Keratinocyte (primary cell): ENCODE measurements around the gene SLC38A3. TPM values are rescaled to one million over a fixed set of nuclear protein-coding genes. Genes with fewer than 3 reads are reported as not detected.
A peak's percentile ranks its signal among the peaks of the same experiment; 100 is the strongest.

ENCODE experiments used
- DNase-seq: peaks from one replicate; pipeline ENCODE4 v3.0.0-alpha.2; 2011; ENCODE audit warnings: low read depth, missing footprints, low spot score
- FAIRE-seq: peaks from 2 replicates; lab custom pipeline; 2011; peaks lifted over from hg19 to GRCh38; lab: Jason Lieb, UNC
- H2AFZ ChIP-seq: 2 replicates; pipeline ENCODE4 v1.6.0; 2012; ENCODE audit warnings: low read length, control low read depth, inconsistent platforms; ENCODE audit not compliant: control insufficient read depth
- H3K27ac ChIP-seq: 2 replicates; pipeline ENCODE4 v1.5.1; 2011; ENCODE audit warnings: low read length; ENCODE audit not compliant: control insufficient read depth, insufficient read depth
- H3K27me3 ChIP-seq: 3 replicates; pipeline ENCODE4 v1.6.0; 2011; ENCODE audit warnings: low read length; ENCODE audit not compliant: control insufficient read depth, insufficient read depth; ENCODE audit errors: extremely low read depth
- H3K36me3 ChIP-seq, 2 experiments: 2 replicates in 1 of 2; 3 replicates in 1 of 2; pipeline ENCODE4 v1.5.1; 2011; ENCODE audit warnings: low read length in 2 of 2, mild to moderate bottlenecking in 1 of 2; ENCODE audit not compliant: control insufficient read depth in 2 of 2, insufficient read depth in 2 of 2; ENCODE audit errors: extremely low read depth in 1 of 2
- H3K4me1 ChIP-seq: 3 replicates; pipeline ENCODE4 v1.5.1; 2011; ENCODE audit warnings: low read length; ENCODE audit not compliant: control insufficient read depth, insufficient read depth; ENCODE audit errors: extremely low read depth
- H3K4me2 ChIP-seq: 3 replicates; pipeline ENCODE4 v1.6.0; 2011; ENCODE audit warnings: low read depth, low read length; ENCODE audit not compliant: control insufficient read depth, insufficient read depth; ENCODE audit errors: extremely low read depth
- H3K4me3 ChIP-seq, 3 experiments: fragments of 200-600 bp in 1 of 3; sonication (generic) in 1 of 3; 2 replicates in 2 of 3; 3 replicates in 1 of 3; pipeline ENCODE4 v1.5.1; 2011 to 2016; ENCODE audit warnings: low read length in 3 of 3, mild to moderate bottlenecking in 3 of 3, control low read depth in 2 of 3, inconsistent platforms in 1 of 3, low read depth in 1 of 3, mixed read lengths in 1 of 3, mixed run types in 1 of 3, moderate library complexity in 1 of 3; ENCODE audit not compliant: control insufficient read depth in 2 of 3, insufficient read depth in 2 of 3; ENCODE audit errors: extremely low read depth in 1 of 3
- H3K79me2 ChIP-seq: 2 replicates; pipeline ENCODE4 v1.6.0; 2012; ENCODE audit warnings: low read length; ENCODE audit not compliant: control insufficient read depth, insufficient read depth
- H3K9ac ChIP-seq: 3 replicates; pipeline ENCODE4 v1.6.0; 2011; ENCODE audit warnings: low read length; ENCODE audit not compliant: control insufficient read depth, insufficient read depth; ENCODE audit errors: extremely low read depth
- H3K9me1 ChIP-seq: 3 replicates; pipeline ENCODE4 v1.6.0; 2011; ENCODE audit warnings: low read length; ENCODE audit not compliant: control insufficient read depth, insufficient read depth; ENCODE audit errors: extremely low read depth
- H3K9me3 ChIP-seq: 2 replicates; pipeline ENCODE4 v1.5.1; 2012; ENCODE audit warnings: low read depth, low read length; ENCODE audit not compliant: control insufficient read depth
- H4K20me1 ChIP-seq: 3 replicates; pipeline ENCODE4 v1.6.0; 2011; ENCODE audit warnings: low read length; ENCODE audit not compliant: control insufficient read depth, insufficient read depth; ENCODE audit errors: extremely low read depth
- CTCF ChIP-seq, 3 experiments: IDR thresholded peaks in 1 of 3; conservative IDR thresholded peaks in 1 of 3; optimal IDR thresholded peaks in 1 of 3; 2 replicates in 2 of 3; 3 replicates in 1 of 3; pipeline versions ENCODE3 to v1.5.1; 2011; ENCODE audit warnings: low read length in 3 of 3, mild to moderate bottlenecking in 3 of 3, moderate library complexity in 2 of 3, control low read depth in 1 of 3, inconsistent platforms in 1 of 3; ENCODE audit not compliant: insufficient read depth in 2 of 3; ENCODE audit errors: extremely low read depth in 1 of 3
- EZH2 ChIP-seq: IDR thresholded peaks from one replicate; pipeline ENCODE4 v1.6.1; 2012; ENCODE audit warnings: inconsistent platforms, mild to moderate bottlenecking, low read length, moderate library complexity
- dilution Hi-C: fragments of 300-500 bp; cut with MboI; formaldehyde crosslinking; loops from one replicate; pipeline ENCODE4 v1.7.0; 2020; ENCODE audit warnings: low sequenced_read_pairs; ENCODE audit not compliant: extremely low pct_ligation_motif_present
- polyA plus RNA-seq, 5 experiments: library from polyadenylated mRNA; depleted of rRNA in 3 of 5; stranded (reverse) in 3 of 5; stranded (forward) in 1 of 5; unstranded in 1 of 5; fragments of >200 nt; gene quantifications; 1 replicate in 1 of 5; 2 replicates in 3 of 5; 3 replicates in 1 of 5; pipeline versions ENCODE4 v1.2.1 to v1.2.3, GENCODE V29; 2011 to 2012; ENCODE audit warnings: missing spikeins in 2 of 5, low read depth in 1 of 5, low replicate concordance in 1 of 5

Gene SLC38A3
- polyA plus RNA-seq, 1 donor (not counting 4 experiments of a cell fraction or from before 2014, with no cell fraction given), result not detected

GRCh38 chr3:50165910-50166538 lies 39.0 kb upstream of the SLC38A3 start:
- peaks cover 13% of the 10 kb centered on the region for H3K9me1 ChIP-seq
- no peaks in the 10 kb centered on the region for H3K27me3 ChIP-seq
- H3K4me3 ChIP-seq, result peak overlapping the region in 1 of 3 experiments; percentile 43
- FAIRE-seq (no peak), DNase-seq (no peak)
- peaks cover 83% of the 10 kb centered on the region for H3K79me2 ChIP-seq
- peak overlapping the region; percentile 10 for H3K27ac ChIP-seq
- H3K4me2 ChIP-seq, result peak overlapping the region; percentile 83
- no peak overlapping the region for H2AFZ ChIP-seq
- peak overlapping the region; percentile 68 for H3K9ac ChIP-seq
- peaks cover 10% of the 10 kb centered on the region for H4K20me1 ChIP-seq
- peaks cover 92% of the 10 kb centered on the region for H3K4me1 ChIP-seq
- no peak for TF ChIP-seq CTCF (optimal IDR thresholded peaks at IDR 0.05 in 1 of 3, IDR thresholded peaks at IDR 0.05 in 1 of 3, conservative IDR thresholded peaks at IDR 0.05 in 1 of 3; ENCODE audit: extremely low read depth in 1 of 3, insufficient read depth in 2 of 3, low read length in 3 of 3)
- TF ChIP-seq EZH2, result no peak
- no peaks in the 10 kb centered on the region for H3K9me3 ChIP-seq
- peaks cover 29 to 59% of the 10 kb centered on the region in 2 experiments for H3K36me3 ChIP-seq
- dilution Hi-C loops, result no loop called here

DNA sequence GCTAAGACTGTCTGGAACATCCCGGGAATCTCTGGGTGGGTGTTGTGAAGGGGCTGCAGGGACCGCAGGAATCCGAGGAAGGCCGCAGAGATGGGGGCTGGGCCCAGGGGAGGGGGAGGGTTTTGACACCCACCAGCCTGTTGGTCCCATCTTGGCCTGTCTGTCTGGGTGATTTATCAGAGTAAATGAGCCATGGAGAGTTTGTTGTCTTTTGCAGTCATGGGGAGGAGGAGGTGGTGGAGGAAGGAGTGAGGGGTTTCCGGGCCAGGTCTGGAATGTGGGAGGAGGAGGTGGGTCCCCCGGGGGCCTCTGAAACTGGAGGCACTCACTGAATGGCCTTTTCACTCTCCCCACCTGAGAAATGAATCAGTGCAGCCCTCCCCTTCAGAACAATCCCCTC lies 38.5 kb upstream of the SLC38A3 start:
- no peak overlapping the region for H2AFZ ChIP-seq
- H3K4me2 ChIP-seq, result peak overlapping the region; percentile 83
- H3K9me3 ChIP-seq, result no peaks in the 10 kb centered on the region
- FAIRE-seq (no peak), DNase-seq (no peak)
- TF ChIP-seq EZH2 (no peak), CTCF (optimal IDR thresholded peaks at IDR 0.05 in 1 of 3, IDR thresholded peaks at IDR 0.05 in 1 of 3, conservative IDR thresholded peaks at IDR 0.05 in 1 of 3; ENCODE audit: extremely low read depth in 1 of 3, insufficient read depth in 2 of 3, low read length in 3 of 3) (no peak)
- peaks cover 87% of the 10 kb centered on the region for H3K4me1 ChIP-seq
- H3K4me3 ChIP-seq, result peak overlapping the region in 2 of 3 experiments; percentile 42 to 43
- peaks cover 34 to 54% of the 10 kb centered on the region in 2 experiments for H3K36me3 ChIP-seq
- peaks cover 12% of the 10 kb centered on the region for H3K9me1 ChIP-seq
- peak overlapping the region; percentile 84 for H3K27ac ChIP-seq
- H3K79me2 ChIP-seq, result peaks cover 84% of the 10 kb centered on the region
- H4K20me1 ChIP-seq, result peaks cover 11% of the 10 kb centered on the region
- H3K9ac ChIP-seq, result peak overlapping the region; percentile 68
- dilution Hi-C loops, result no loop called here
- no peaks in the 10 kb centered on the region for H3K27me3 ChIP-seq
